SK-N-SH (cell line): ENCODE results near the gene RAB39B.

ENCODE experiments used
- CHD2 ChIP-seq: fragments of 150-350 bp; IDR thresholded peaks from 2 replicates; pipeline ENCODE4 v1.6.1; 2018; ENCODE audit warnings: low read length; ENCODE audit not compliant: partially characterized antibody
- EP300 ChIP-seq, 2 experiments: IDR thresholded peaks; 2 replicates each; pipeline versions ENCODE4 v1.4.0 to v1.6.1; 2012; ENCODE audit warnings: borderline replicate concordance in 1 of 2, low read depth in 1 of 2, low read length in 1 of 2
- GATA2 ChIP-seq: sonication (generic); formaldehyde crosslinking; IDR thresholded peaks from 2 replicates; pipeline ENCODE4 v1.5.0; 2020; ENCODE audit warnings: mild to moderate bottlenecking, missing genetic modification reagents
- JUND ChIP-seq: IDR thresholded peaks from 2 replicates; pipeline ENCODE4 v1.4.0; 2012
- MXI1 ChIP-seq: IDR thresholded peaks from 2 replicates; pipeline ENCODE4 v1.6.1; 2012; ENCODE audit warnings: mild to moderate bottlenecking, low read depth, low read length, improper control_type of control experiment
- POLR2AphosphoS5 ChIP-seq: IDR thresholded peaks from 2 replicates; pipeline ENCODE4 v1.6.1; 2012; ENCODE audit warnings: low read depth, low read length
- RAD21 ChIP-seq: IDR thresholded peaks from 2 replicates; pipeline ENCODE4 v1.6.1; 2012; ENCODE audit warnings: mild to moderate bottlenecking, low read length
- RXRA ChIP-seq: IDR thresholded peaks from 2 replicates; pipeline ENCODE4 v1.4.0; 2012; ENCODE audit warnings: low read depth, mild to moderate bottlenecking, borderline replicate concordance
- SMC3 ChIP-seq: IDR thresholded peaks from 2 replicates; pipeline ENCODE4 v1.6.1; 2012; ENCODE audit warnings: low read depth, low read length, improper control_type of control experiment
- TEAD4 ChIP-seq: IDR thresholded peaks from 2 replicates; pipeline ENCODE4 v1.4.0; 2012; ENCODE audit warnings: mild to moderate bottlenecking, borderline replicate concordance; ENCODE audit not compliant: insufficient read depth
- TF ChIP-seq, protein P1 (sequence below): fragments of 200-600 bp; sonication (generic); IDR thresholded peaks from 2 replicates; pipeline ENCODE4 v1.6.1; 2017; ENCODE audit warnings: antibody characterized with exemption, mild to moderate bottlenecking, moderate library complexity
- TF ChIP-seq, protein P2 (sequence below): IDR thresholded peaks from 2 replicates; pipeline ENCODE4 v1.6.1; 2012; ENCODE audit warnings: mild to moderate bottlenecking, low read depth, low read length, moderate library complexity

DNA sequence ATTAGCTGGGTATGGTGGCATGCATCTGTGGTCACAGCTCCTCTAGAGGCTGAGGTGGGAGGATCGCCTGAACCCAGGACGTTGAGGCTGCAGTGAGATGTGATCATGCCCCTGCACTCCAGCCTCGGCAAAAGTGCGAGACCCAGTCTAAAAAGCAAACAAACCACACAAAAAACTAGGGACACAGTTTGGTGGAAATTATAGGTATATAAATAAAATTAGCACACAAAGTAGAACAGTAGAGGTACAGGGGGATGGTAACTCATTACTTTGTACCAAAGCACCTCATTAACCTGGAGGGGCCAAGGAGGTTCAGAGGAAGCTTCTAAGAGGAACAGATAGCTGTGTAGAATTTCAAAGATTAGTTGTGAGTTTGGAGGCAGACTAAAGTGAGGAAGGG lies 42.9 kb downstream of the RAB39B start:
- TF ChIP-seq CHD2 (no peak), MXI1 (no peak), SMC3 (no peak), EP300 (IDR thresholded peaks at IDR 0.05; ENCODE audit: borderline replicate concordance in 1 of 2, low read depth in 1 of 2, low read length in 1 of 2) (no peak), POLR2AphosphoS5 (no peak), RXRA (no peak), GATA2 (CRISPR knock-in tag) (no peak), JUND (no peak), TEAD4 (no peak), RAD21 (no peak)
- TF ChIP-seq, protein P1, sequence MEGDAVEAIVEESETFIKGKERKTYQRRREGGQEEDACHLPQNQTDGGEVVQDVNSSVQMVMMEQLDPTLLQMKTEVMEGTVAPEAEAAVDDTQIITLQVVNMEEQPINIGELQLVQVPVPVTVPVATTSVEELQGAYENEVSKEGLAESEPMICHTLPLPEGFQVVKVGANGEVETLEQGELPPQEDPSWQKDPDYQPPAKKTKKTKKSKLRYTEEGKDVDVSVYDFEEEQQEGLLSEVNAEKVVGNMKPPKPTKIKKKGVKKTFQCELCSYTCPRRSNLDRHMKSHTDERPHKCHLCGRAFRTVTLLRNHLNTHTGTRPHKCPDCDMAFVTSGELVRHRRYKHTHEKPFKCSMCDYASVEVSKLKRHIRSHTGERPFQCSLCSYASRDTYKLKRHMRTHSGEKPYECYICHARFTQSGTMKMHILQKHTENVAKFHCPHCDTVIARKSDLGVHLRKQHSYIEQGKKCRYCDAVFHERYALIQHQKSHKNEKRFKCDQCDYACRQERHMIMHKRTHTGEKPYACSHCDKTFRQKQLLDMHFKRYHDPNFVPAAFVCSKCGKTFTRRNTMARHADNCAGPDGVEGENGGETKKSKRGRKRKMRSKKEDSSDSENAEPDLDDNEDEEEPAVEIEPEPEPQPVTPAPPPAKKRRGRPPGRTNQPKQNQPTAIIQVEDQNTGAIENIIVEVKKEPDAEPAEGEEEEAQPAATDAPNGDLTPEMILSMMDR: no peak
- TF ChIP-seq, protein P2, sequence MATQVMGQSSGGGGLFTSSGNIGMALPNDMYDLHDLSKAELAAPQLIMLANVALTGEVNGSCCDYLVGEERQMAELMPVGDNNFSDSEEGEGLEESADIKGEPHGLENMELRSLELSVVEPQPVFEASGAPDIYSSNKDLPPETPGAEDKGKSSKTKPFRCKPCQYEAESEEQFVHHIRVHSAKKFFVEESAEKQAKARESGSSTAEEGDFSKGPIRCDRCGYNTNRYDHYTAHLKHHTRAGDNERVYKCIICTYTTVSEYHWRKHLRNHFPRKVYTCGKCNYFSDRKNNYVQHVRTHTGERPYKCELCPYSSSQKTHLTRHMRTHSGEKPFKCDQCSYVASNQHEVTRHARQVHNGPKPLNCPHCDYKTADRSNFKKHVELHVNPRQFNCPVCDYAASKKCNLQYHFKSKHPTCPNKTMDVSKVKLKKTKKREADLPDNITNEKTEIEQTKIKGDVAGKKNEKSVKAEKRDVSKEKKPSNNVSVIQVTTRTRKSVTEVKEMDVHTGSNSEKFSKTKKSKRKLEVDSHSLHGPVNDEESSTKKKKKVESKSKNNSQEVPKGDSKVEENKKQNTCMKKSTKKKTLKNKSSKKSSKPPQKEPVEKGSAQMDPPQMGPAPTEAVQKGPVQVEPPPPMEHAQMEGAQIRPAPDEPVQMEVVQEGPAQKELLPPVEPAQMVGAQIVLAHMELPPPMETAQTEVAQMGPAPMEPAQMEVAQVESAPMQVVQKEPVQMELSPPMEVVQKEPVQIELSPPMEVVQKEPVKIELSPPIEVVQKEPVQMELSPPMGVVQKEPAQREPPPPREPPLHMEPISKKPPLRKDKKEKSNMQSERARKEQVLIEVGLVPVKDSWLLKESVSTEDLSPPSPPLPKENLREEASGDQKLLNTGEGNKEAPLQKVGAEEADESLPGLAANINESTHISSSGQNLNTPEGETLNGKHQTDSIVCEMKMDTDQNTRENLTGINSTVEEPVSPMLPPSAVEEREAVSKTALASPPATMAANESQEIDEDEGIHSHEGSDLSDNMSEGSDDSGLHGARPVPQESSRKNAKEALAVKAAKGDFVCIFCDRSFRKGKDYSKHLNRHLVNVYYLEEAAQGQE: no peak
